Midbrain (tissue), 1 donor: ENCODE data around the gene PSME2.
A peak's percentile ranks its signal among the peaks of the same experiment; 100 is the strongest.

Experiments
- DNase-seq: peaks from one replicate; lab custom pipeline; 2025; lab: John Stamatoyannopoulos, UW

Gene PSME2

GRCh38 chr14:24151404-24152080, 5.1 kb upstream of the PSME2 start:
- DNase-seq = no peak

DNA sequence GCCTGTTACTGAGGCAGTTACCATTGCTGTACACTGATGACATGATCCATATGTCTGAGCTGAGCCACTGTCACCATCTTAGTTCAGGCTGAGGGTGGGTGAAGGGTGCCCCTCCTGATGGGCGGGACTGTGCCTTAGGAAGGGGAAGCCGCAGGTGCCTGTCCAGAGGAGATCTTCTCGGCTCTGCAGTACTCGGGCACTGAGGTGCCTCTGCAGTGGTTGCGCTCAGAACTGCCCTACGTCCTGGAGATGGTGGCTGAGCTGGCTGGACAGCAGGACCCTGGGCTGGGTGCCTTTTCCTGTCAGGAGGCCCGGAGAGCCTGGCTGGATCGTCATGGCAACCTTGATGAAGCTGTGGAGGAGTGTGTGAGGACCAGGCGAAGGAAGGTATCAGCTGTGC, 4.6 kb upstream of the PSME2 start:
- no peak for DNase-seq

GRCh38 chr14:24150567-24150966, 4.2 kb upstream of the PSME2 start:
- no peak for DNase-seq

GRCh38 chr14:24150061-24150460, 3.7 kb upstream of the PSME2 start:
- DNase-seq = no peak

DNA sequence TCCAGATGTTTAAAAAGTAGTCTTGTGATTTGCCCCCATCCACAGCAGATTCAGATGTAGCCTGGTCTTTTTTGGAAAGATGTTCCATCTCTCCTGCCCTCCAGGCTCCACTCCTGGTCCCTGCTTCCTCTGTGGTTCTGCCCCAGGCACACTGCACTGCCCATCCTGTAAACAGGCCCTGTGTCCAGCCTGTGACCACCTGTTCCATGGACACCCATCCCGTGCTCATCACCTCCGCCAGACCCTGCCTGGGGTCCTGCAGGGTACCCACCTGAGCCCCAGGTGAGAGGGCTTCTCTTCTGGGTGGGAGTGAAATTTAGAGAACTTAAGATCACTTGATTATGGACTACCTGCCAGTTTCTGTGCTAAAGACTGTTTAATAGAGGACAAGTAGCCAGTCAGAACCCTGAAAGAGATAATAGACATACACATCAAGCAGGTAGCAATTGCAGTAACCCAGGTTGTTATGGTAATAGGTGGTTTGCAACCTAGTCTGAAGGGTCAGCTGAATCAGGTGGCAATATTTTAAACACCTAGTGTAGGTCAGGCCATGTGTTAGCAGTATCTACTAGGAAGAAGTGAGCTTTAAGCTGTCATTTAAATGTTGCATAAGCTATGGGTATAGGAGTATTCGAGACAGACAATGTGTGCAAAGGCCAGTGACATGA, 3.0 kb upstream of the PSME2 start:
- DNase-seq = no peak

GRCh38 chr14:24147761-24148428, 1.5 kb upstream of the PSME2 start:
- no peak for DNase-seq

- peak; percentile 99 for DNase-seq
These were observed 759 bp upstream of the PSME2 start, which contains the start of gene RNF31 for GRCh38 chr14:24146978-24147760. Gene RNF31 (plus strand): TSS chr14:24147498. CDS start chr14:24147699, 201 bp downstream.

- no peak for DNase-seq
These were observed 539 bp downstream of the PSME2 start for GRCh38 chr14:24145690-24146452.

DNA sequence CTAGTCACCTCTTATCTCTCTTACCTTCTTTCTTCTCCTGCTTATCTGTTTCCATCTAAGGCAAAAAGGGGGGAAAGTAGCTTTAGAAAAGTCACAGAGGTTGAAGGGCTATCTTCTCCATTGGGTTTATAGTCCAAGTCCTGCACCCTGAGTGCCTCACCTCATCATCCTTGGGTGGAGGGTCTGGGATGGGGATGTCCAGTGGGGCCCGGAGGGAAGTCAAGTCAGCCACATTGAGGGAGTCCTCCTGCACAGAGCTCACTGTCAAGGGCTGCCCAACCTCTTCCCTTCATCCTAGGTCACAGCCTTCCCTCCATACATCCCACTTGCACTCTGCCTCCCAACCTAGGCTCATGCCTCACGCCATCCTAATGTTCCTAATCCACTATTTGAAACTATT, 1.2 kb downstream of the PSME2 start:
- DNase-seq = no peak

DNA sequence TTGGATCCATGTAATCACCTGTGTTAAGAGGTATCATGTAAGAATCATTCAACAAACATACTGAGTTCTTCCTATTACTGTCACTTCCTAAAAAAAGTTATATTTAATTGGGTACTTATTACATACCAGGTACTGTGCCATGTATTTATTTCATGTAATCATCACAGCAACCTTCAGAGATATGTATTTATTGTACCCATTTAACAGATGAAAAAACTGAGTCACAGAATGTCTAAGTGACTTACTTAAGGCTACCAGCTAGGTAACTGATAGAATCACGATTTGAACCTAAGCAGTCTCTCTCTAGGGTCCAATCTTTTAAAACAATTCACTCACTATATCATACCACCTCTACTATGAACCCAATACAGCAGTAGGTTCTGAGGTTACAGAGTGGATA, 2.0 kb downstream of the PSME2 start:
- no peak for DNase-seq

- DNase-seq = no peak
These were observed 2.9 kb downstream of the PSME2 start for GRCh38 chr14:24143511-24143910.

DNA sequence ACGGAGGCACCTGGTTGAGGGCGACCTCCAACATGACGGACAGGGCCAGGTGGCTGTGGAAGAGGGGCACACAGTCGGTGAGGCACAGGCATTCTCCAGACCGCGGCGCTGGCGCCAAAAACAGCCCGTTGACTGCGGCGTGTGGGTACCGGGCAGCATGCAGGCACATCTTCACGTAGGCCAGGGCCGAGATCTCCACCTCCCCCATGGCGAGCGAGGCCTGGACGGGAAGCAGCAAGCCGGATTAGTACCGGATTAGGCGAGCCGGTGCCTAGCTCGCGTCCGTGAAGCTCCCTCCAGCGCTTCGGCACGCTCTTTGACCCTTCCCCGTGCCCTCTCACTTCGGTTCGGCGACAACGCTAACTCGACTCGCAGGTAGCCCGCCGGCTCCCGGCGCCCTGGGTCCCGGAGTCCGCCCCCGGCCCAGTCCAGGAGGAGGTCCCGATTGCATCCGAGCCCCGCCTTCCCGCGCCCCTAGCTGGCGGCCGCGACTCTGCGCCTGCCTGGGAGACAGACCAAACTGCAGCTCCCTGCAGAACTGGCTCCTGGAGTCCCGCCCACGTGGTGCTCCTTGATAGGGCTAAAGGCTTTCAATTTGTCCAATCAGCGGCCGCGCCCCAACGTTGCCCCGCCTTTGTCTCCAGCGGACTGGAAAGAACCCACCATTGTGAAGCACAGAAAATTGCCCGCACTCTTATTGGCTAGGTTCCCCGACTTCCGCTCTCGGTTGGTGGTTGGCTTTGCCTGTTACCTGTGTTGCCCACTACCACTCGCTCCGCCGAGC, 5.1 kb downstream of the PSME2 start, which contains the start of gene EMC9:
Gene EMC9 (minus strand): TSS at position 495 of the 784 bp plus-strand sequence. CDS start 287 bp downstream, at position 208.
- peak; percentile 99 for DNase-seq

DNA sequence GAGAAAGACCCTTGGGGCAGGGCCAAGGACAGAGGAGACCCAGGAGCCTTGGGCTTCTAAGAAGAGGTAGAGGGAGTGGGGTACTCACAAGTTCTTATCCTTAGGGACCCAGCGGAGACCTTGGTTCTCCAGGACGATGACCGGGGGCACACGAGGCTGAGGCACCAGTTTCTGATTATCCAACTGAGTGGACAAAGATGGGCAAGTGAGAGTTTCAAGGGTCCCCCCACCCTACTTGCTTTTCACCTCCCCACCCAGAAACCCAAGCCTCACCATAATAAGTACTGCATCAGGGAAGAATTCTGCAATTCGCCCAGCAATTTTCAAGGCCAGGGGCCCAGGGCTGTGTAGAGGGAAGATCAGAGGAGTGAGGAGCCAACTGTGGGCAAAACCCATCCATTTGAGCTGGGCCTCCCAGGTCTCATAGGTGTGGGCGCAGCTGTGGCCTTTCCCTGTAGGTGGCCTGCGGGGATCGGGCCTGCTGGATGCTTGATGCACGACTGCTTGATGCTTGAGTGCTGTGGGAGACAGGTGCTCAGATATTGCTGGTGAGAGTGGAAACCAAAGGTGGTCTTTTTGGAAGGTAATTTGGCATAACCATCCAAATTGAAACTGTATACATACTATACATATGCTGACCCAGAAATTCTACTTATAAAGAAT, 7.0 kb downstream of the PSME2 start:
- DNase-seq = no peak

DNA sequence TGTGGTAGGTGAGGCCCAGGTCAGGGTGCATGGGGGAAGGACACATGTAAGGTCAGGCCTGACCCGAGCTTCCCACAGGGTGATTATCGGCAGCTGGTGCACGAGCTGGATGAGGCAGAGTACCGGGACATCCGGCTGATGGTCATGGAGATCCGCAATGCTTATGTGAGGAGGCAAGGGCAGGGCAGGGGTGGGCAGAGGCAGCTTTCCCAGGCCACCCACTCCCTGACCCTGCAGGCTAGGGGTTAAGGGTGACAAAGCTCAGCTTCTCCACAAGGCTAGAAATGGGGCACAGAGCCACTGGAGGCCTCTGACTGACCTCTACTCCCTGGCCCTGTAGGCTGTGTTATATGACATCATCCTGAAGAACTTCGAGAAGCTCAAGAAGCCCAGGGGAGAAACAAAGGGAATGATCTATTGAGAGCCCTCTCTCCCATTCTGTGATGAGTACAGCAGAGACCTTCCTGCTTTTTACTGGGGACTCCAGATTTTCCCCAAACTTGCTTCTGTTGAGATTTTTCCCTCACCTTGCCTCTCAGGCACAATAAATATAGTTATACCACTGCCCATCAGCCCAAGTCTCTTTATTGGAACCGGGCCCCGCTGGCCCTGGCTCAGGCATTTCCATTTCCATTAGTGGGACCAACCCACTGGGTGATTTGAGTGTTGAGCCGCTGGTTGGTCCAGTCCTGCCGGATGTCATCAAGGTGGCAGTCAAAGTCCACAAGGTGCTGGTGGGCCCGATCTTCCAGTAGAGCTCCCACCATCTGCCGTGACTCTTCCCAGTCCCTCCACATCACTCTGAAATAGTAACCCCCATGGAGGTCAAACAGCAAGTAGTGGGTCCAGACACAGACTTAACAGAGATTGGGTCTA, 7.8 kb downstream of the PSME2 start:
- no peak for DNase-seq

- no peak for DNase-seq
These were observed 8.6 kb downstream of the PSME2 start for GRCh38 chr14:24137529-24138395.

GRCh38 chr14:24136684-24137528, 9.5 kb downstream of the PSME2 start:
- DNase-seq = no peak
